Endothelial cell of umbilical vein (primary cell): ENCODE data around the gene NCOR1.

Experiments used
- CTCF ChIP-seq, 2 donors: IDR thresholded peaks; 1 replicate in 1 of 2; 2 replicates in 1 of 2; pipeline ENCODE4 v1.5.1; 2011; ENCODE audit warnings: low read length in 2 of 2, mild to moderate bottlenecking in 2 of 2, moderate library complexity in 2 of 2, control low read depth in 1 of 2, inconsistent platforms in 1 of 2, low read depth in 1 of 2; ENCODE audit not compliant: insufficient read depth in 1 of 2; ENCODE audit errors: extremely low read depth in 1 of 2
- EZH2 ChIP-seq: IDR thresholded peaks from 2 replicates; pipeline ENCODE4 v1.6.1; 2012; ENCODE audit warnings: borderline replicate concordance, low read depth, mild to moderate bottlenecking, moderate library complexity, low read length, inconsistent platforms; ENCODE audit not compliant: severe bottlenecking
- FOS ChIP-seq: IDR thresholded peaks from 2 replicates; pipeline ENCODE4 v1.6.1; 2011; ENCODE audit warnings: mild to moderate bottlenecking, low read length, moderate library complexity, borderline replicate concordance; ENCODE audit not compliant: insufficient read depth
- GATA2 ChIP-seq: IDR thresholded peaks from 2 replicates; pipeline ENCODE4 v1.7.0; 2011; ENCODE audit warnings: low read depth, mild to moderate bottlenecking, moderate library complexity, mixed read lengths, low read length; ENCODE audit not compliant: insufficient read length, insufficient read depth
- JUN ChIP-seq: IDR thresholded peaks from 2 replicates; pipeline ENCODE4 v1.6.1; 2011; ENCODE audit warnings: borderline replicate concordance, low read depth; ENCODE audit not compliant: insufficient read length, insufficient read depth
- MAX ChIP-seq: IDR thresholded peaks from 2 replicates; pipeline ENCODE4 v1.6.1; 2011; ENCODE audit not compliant: insufficient read depth, insufficient read length
- MYC ChIP-seq: IDR thresholded peaks from one replicate; pipeline ENCODE4 v1.6.1; 2011; ENCODE audit warnings: mild to moderate bottlenecking, low read depth, low read length
- POLR2A ChIP-seq: IDR thresholded peaks from 2 replicates; pipeline ENCODE4 v1.6.1; 2012; ENCODE audit warnings: low read depth, mild to moderate bottlenecking, control low read depth, low read length
- POLR2AphosphoS5 ChIP-seq: IDR thresholded peaks from 2 replicates; pipeline ENCODE4 v1.6.1; 2012; ENCODE audit warnings: low read depth, mild to moderate bottlenecking, control low read depth, low read length, moderate library complexity; ENCODE audit not compliant: insufficient read depth

- TF ChIP-seq CTCF (IDR thresholded peaks at IDR 0.05; ENCODE audit: extremely low read depth in 1 of 2, insufficient read depth in 1 of 2, low read depth in 1 of 2, low read length in 2 of 2): no peak
- TF ChIP-seq POLR2A: no peak
- no peak for TF ChIP-seq MAX
- no peak for TF ChIP-seq EZH2
- no peak for TF ChIP-seq FOS
- no peak for TF ChIP-seq POLR2AphosphoS5
- TF ChIP-seq GATA2: no peak
- no peak for TF ChIP-seq JUN
- no peak for TF ChIP-seq MYC
Measured at GRCh38 chr17:16086957-16087356, 128.4 kb downstream of the NCOR1 start.
